NCI-H2171 treated with DMSO at 0.1 percent for 48 hours (cell line): ENCODE data around the gene CTNS.
"Not testable (repeated sequence)": the region's sequence is repeated elsewhere in the genome, so short reads cannot be mapped to it uniquely, and the experiment has no call there.

Experiments used
- DNase-seq: peaks from one replicate; lab custom pipeline; 2025; lab: John Stamatoyannopoulos, UW

CTNS gene

GRCh38 chr17:3688027-3688553 lies 51.5 kb downstream of the CTNS start:
- DNase-seq = peak; percentile 61

GRCh38 chr17:3688852-3689261 lies 52.3 kb downstream of the CTNS start:
- no peak for DNase-seq

GRCh38 chr17:3689262-3690093 lies 52.9 kb downstream of the CTNS start:
- no peak for DNase-seq

- DNase-seq = no peak
Measured at GRCh38 chr17:3690094-3690715, 53.6 kb downstream of the CTNS start.

- no peak for DNase-seq
Measured at GRCh38 chr17:3691617-3692067, 55.1 kb downstream of the CTNS start.

- DNase-seq = no peak
Measured at GRCh38 chr17:3692346-3692745, 55.8 kb downstream of the CTNS start.

- DNase-seq = peak; percentile 57
Measured at GRCh38 chr17:3693141-3693540, 56.6 kb downstream of the CTNS start.

GRCh38 chr17:3693829-3694231 lies 57.3 kb downstream of the CTNS start:
- no peak for DNase-seq

GRCh38 chr17:3695129-3695722 lies 58.7 kb downstream of the CTNS start:
- DNase-seq = peak; percentile 44

GRCh38 chr17:3695723-3696411 lies 59.3 kb downstream of the CTNS start, which contains the start of gene P2RX5:
Gene P2RX5, minus strand, starts transcription at chr17:3696155. Its CDS starts 150 bp downstream, at chr17:3696005.
- peak; percentile 44 for DNase-seq

GRCh38 chr17:3697103-3697476 lies 60.5 kb downstream of the CTNS start:
- DNase-seq = no peak

- no peak for DNase-seq
Measured at GRCh38 chr17:3698139-3698538, 61.6 kb downstream of the CTNS start.

- DNase-seq = no peak
Measured at GRCh38 chr17:3699951-3700350, 63.4 kb downstream of the CTNS start.

- DNase-seq = not testable (repeated sequence)
Measured at GRCh38 chr17:3702041-3702539, 65.5 kb downstream of the CTNS start.

GRCh38 chr17:3704931-3705717 lies 68.6 kb downstream of the CTNS start:
- DNase-seq = no peak

GRCh38 chr17:3705718-3705984 lies 69.1 kb downstream of the CTNS start:
- DNase-seq = not testable (repeated sequence)

- no peak for DNase-seq
Measured at GRCh38 chr17:3708366-3708765, 71.8 kb downstream of the CTNS start.

GRCh38 chr17:3710951-3711383 lies 74.4 kb downstream of the CTNS start:
- no peak for DNase-seq
